ENCODE data around the gene KLKB1.

KLKB1 gene

DNA sequence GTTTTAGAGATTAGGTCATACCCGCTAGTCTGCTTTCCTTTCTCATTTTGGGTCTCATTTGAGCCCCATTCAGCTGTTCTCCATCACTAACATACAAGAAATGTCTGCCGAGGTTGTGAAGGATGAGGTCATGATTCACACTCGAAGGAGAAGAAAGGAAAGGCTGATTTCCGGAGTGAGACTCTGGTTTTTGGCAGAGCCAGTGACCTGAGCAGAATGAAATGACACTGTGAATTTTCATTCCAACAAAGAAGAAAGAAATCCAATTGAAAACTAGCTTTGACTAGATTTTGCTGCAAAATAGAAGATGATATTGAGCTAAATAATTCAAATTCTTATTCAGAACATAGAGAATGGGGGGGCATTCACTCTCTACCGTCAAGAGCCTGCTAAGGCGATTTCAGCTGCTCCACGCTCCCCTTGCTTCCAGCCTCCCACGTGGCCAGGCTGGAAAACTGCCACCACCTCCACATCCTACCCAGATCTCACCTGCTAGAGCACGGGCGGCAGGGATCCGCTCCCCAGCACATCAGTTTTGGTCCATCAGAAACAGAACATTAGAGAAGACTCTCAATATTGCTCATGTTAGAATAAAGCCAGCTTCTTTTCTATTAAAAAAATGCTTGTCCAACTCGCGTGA lies 77.7 kb downstream of the KLKB1 start:
- H3K4me3 ChIP-seq (ENCODE audit: low read length in 2 of 2) = no peak overlapping the region
- no peaks in the 10 kb centered on the region for H3K27me3 ChIP-seq (ENCODE audit: control insufficient read depth in 2 of 2, insufficient read depth in 2 of 2, low read length in 2 of 2)
- H3K9me3 ChIP-seq (ENCODE audit: control insufficient read depth in 2 of 2, low read length in 2 of 2) = no peaks in the 10 kb centered on the region

DNA sequence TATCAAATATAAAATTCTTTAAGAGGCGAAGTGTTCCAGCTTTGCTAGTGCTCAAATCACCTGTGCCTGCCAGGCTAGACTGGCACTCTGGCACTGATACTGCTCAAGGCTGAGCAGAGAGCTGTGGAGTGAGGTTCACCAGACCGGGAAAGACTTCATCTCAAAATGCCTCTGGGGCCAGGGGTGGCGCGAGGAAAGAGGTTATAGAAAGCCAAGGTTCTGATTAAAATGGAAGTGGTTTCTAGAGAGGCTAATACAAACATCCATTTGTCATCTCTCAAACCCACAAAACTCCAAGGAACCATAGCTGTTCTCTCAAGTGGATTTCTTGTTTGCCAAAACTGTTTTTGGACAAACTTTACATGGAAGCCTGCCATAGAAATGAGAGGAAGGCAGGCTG lies 80.2 kb downstream of the KLKB1 start:
- no peak overlapping the region for H3K27ac ChIP-seq (ENCODE audit: low read depth in 2 of 2, low read length in 2 of 2)
- H3K9me3 ChIP-seq (ENCODE audit: control insufficient read depth in 2 of 2, low read length in 2 of 2) = no peaks in the 10 kb centered on the region
- no peaks in the 10 kb centered on the region for H3K27me3 ChIP-seq (ENCODE audit: control insufficient read depth in 2 of 2, insufficient read depth in 2 of 2, low read length in 2 of 2)
- no peak overlapping the region for H3K4me3 ChIP-seq (ENCODE audit: low read length in 2 of 2)
- H3K4me1 ChIP-seq (ENCODE audit: control insufficient read depth in 2 of 2, insufficient read depth in 2 of 2, low read length in 2 of 2) = no peaks in the 10 kb centered on the region
- H3K9ac ChIP-seq (ENCODE audit: low read depth in 1 of 2, low read length in 2 of 2) = no peak overlapping the region
- no peaks in the 10 kb centered on the region for H3K36me3 ChIP-seq (ENCODE audit: control insufficient read depth in 2 of 2, insufficient read depth in 2 of 2, low read length in 2 of 2)

More for the DNA sequence above, 77.7 kb downstream of the KLKB1 start:
- no peak overlapping the region for H3K9ac ChIP-seq (ENCODE audit: low read depth in 1 of 2, low read length in 2 of 2)
- H3K4me1 ChIP-seq (ENCODE audit: control insufficient read depth in 2 of 2, insufficient read depth in 2 of 2, low read length in 2 of 2) = peaks cover 0 to 5% of the 10 kb centered on the region in 2 donors
- H3K36me3 ChIP-seq (ENCODE audit: control insufficient read depth in 2 of 2, insufficient read depth in 2 of 2, low read length in 2 of 2) = no peaks in the 10 kb centered on the region
- no peak overlapping the region for H3K27ac ChIP-seq (ENCODE audit: low read depth in 2 of 2, low read length in 2 of 2)

DNA sequence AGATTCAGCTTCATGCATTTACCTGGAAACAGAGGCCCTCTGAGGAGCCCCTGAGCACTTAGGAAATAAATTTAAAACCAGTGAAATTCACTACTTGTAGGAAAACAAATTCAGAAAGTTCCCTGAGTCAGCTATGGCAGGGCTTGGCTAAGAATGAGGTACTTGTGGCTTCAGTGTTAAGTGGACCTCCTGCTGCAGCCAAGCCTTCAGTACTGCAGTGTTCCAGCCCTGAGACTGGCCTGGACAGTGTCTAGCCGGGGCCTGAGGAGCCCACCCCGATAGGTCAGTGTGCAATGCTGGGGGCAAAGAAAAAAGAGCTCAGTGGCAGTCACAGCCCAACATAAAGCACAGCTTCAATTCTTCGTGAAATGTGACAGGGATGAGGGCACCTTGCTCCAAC lies 80.6 kb downstream of the KLKB1 start:
- no peak overlapping the region for H3K4me3 ChIP-seq (ENCODE audit: low read length in 2 of 2)
- H3K4me1 ChIP-seq (ENCODE audit: control insufficient read depth in 2 of 2, insufficient read depth in 2 of 2, low read length in 2 of 2) = no peaks in the 10 kb centered on the region

More for the DNA sequence above, 80.6 kb downstream of the KLKB1 start:
- no peak overlapping the region for H3K9ac ChIP-seq (ENCODE audit: low read depth in 1 of 2, low read length in 2 of 2)
- H3K9me3 ChIP-seq (ENCODE audit: control insufficient read depth in 2 of 2, low read length in 2 of 2) = no peaks in the 10 kb centered on the region
- no peak overlapping the region for H3K27ac ChIP-seq (ENCODE audit: low read depth in 2 of 2, low read length in 2 of 2)
- H3K27me3 ChIP-seq (ENCODE audit: control insufficient read depth in 2 of 2, insufficient read depth in 2 of 2, low read length in 2 of 2) = no peaks in the 10 kb centered on the region
- no peaks in the 10 kb centered on the region for H3K36me3 ChIP-seq (ENCODE audit: control insufficient read depth in 2 of 2, insufficient read depth in 2 of 2, low read length in 2 of 2)

Measured in mucosa of rectum (tissue), 2 donors.